SK-N-SH (cell line): ENCODE measurements around the gene CCDC192. TPM values are rescaled to one million over a fixed set of nuclear protein-coding genes. Genes with fewer than 3 reads are reported as not detected.

Source experiments
- CTCF ChIA-PET: fragments of 300-600, 350-600 bp; formaldehyde crosslinking; extraction: SDS; loops from one replicate; lab custom pipeline; 2021; lab: Yijun Ruan, JAX
- POLR2A ChIA-PET: fragments of 350-600 bp; sonication (Branson Sonifier 250); formaldehyde crosslinking; extraction: SDS; loops from one replicate; lab custom pipeline; 2020; ENCODE audit warnings: antibody characterized with exemption, inconsistent platforms; lab: Yijun Ruan, JAX
- DNase-seq: peaks from one replicate; pipeline ENCODE4 v3.0.0; 2012
- H2AFZ ChIP-seq: fragments of 200-600 bp; sonication (generic); 2 replicates; pipeline ENCODE4 v1.8.1; 2016; ENCODE audit warnings: antibody characterized with exemption, mild to moderate bottlenecking, low read depth
- H3F3A ChIP-seq: fragments of 200-600 bp; sonication (generic); replicated peaks from 2 replicates; pipeline ENCODE3; 2016; ENCODE audit warnings: antibody characterized with exemption, mild to moderate bottlenecking; ENCODE audit not compliant: insufficient read depth
- H3K27ac ChIP-seq, 2 experiments: fragments of 200-500 bp in 1 of 2; fragments of 200-600 bp in 1 of 2; sonication (Bioruptor generic) in 1 of 2; sonication (generic), shearing (Covaris generic) in 1 of 2; 2 replicates each; pipeline versions ENCODE4 v1.5.1 to v1.6.1; 2014 to 2016; ENCODE audit warnings: low read depth in 2 of 2, inconsistent platforms in 1 of 2, low read length in 1 of 2, mild to moderate bottlenecking in 1 of 2, mixed read lengths in 1 of 2
- H3K27me3 ChIP-seq: fragments of 200-600 bp; sonication (generic), shearing (Covaris generic); 2 replicates; pipeline ENCODE4 v1.6.1; 2016; ENCODE audit warnings: mixed run types; ENCODE audit not compliant: insufficient read depth
- H3K36me3 ChIP-seq, 2 experiments: fragments of 200-500 bp in 1 of 2; fragments of 200-600 bp in 1 of 2; sonication (Bioruptor generic) in 1 of 2; sonication (generic) in 1 of 2; replicated peaks in 1 of 2; 2 replicates each; pipeline versions ENCODE3 to v1.5.1; 2014 to 2016; ENCODE audit warnings: low read length in 1 of 2, mild to moderate bottlenecking in 1 of 2; ENCODE audit not compliant: insufficient read depth in 2 of 2, control insufficient read depth in 1 of 2
- H3K4me1 ChIP-seq, 2 experiments: fragments of 200-500 bp in 1 of 2; fragments of 200-600 bp in 1 of 2; sonication (Bioruptor generic) in 1 of 2; sonication (generic), shearing (Covaris generic) in 1 of 2; 2 replicates each; pipeline versions ENCODE4 v1.5.1 to v1.6.1; 2014 to 2016; ENCODE audit warnings: low read depth in 1 of 2, low read length in 1 of 2, mixed run types in 1 of 2; ENCODE audit not compliant: insufficient read depth in 2 of 2, control insufficient read depth in 1 of 2
- H3K4me2 ChIP-seq: fragments of 200-600 bp; sonication (generic), shearing (Covaris generic); 2 replicates; pipeline ENCODE4 v1.6.1; 2017; ENCODE audit warnings: mixed run types
- H3K4me3 ChIP-seq, 2 experiments: fragments of 200-500 bp in 1 of 2; fragments of 200-600 bp in 1 of 2; sonication (Bioruptor generic) in 1 of 2; sonication (generic), shearing (Covaris generic) in 1 of 2; 2 replicates each; pipeline versions ENCODE4 v1.5.1 to v1.8.1; 2014 to 2016; ENCODE audit warnings: low read depth in 2 of 2, inconsistent platforms in 1 of 2, low read length in 1 of 2, mild to moderate bottlenecking in 1 of 2, mixed read lengths in 1 of 2, moderate library complexity in 1 of 2
- H3K79me2 ChIP-seq: fragments of 200-600 bp; sonication (generic); 2 replicates; pipeline ENCODE4 v1.8.1; 2017; ENCODE audit warnings: mild to moderate bottlenecking; ENCODE audit not compliant: insufficient read depth
- H3K9ac ChIP-seq: fragments of 200-600 bp; sonication (generic); 2 replicates; pipeline ENCODE4 v1.6.1; 2017; ENCODE audit warnings: mixed run types
- H3K9me2 ChIP-seq: fragments of 200-600 bp; sonication (generic); 2 replicates; pipeline ENCODE4 v1.6.1; 2017; ENCODE audit warnings: mixed run types
- H3K9me3 ChIP-seq: fragments of 200-600 bp; sonication (generic); 2 replicates; pipeline ENCODE4 v1.6.1; 2017; ENCODE audit warnings: mixed run types, mild to moderate bottlenecking, moderate library complexity
- H4K20me1 ChIP-seq: fragments of 200-600 bp; sonication (generic); 2 replicates; pipeline ENCODE4 v1.6.1; 2017; ENCODE audit warnings: mild to moderate bottlenecking, mixed run types; ENCODE audit not compliant: insufficient read depth
- CTCF ChIP-seq: fragments of 200-600 bp; sonication (generic); IDR thresholded peaks from 2 replicates; pipeline ENCODE4 v1.6.1; 2017; ENCODE audit warnings: antibody characterized with exemption, mild to moderate bottlenecking, moderate library complexity
- EP300 ChIP-seq, 2 experiments: IDR thresholded peaks; 2 replicates each; pipeline versions ENCODE4 v1.4.0 to v1.6.1; 2012; ENCODE audit warnings: borderline replicate concordance in 1 of 2, low read depth in 1 of 2, low read length in 1 of 2
- EZH2phosphoT487 ChIP-seq: fragments of 200-600 bp; sonication (generic); IDR thresholded peaks from 2 replicates; pipeline ENCODE4 v1.6.1; 2017; ENCODE audit warnings: low read depth, mixed run types, mild to moderate bottlenecking, antibody characterized with exemption, moderate library complexity, borderline replicate concordance
- FOXJ3 ChIP-seq: sonication (generic); formaldehyde crosslinking; IDR thresholded peaks from 2 replicates; pipeline ENCODE4 v1.5.1; 2020; ENCODE audit warnings: mild to moderate bottlenecking, missing genetic modification reagents
- GATA2 ChIP-seq: sonication (generic); formaldehyde crosslinking; IDR thresholded peaks from 2 replicates; pipeline ENCODE4 v1.5.0; 2020; ENCODE audit warnings: mild to moderate bottlenecking, missing genetic modification reagents
- JUND ChIP-seq: IDR thresholded peaks from 2 replicates; pipeline ENCODE4 v1.4.0; 2012
- MEF2A ChIP-seq: IDR thresholded peaks from 2 replicates; pipeline ENCODE4 v1.4.0; 2012; ENCODE audit warnings: low read depth, borderline replicate concordance
- MXI1 ChIP-seq: IDR thresholded peaks from 2 replicates; pipeline ENCODE4 v1.6.1; 2012; ENCODE audit warnings: mild to moderate bottlenecking, low read depth, low read length, improper control_type of control experiment
- NRF1 ChIP-seq: IDR thresholded peaks from 2 replicates; pipeline ENCODE4 v1.6.1; 2012; ENCODE audit warnings: low read depth, mild to moderate bottlenecking, low read length
- PBX3 ChIP-seq: IDR thresholded peaks from 2 replicates; pipeline ENCODE4; 2012
- RAD21 ChIP-seq: IDR thresholded peaks from 2 replicates; pipeline ENCODE4 v1.6.1; 2012; ENCODE audit warnings: mild to moderate bottlenecking, low read length
- RCOR1 ChIP-seq: fragments of 150-350 bp; IDR thresholded peaks from 2 replicates; pipeline ENCODE4 v1.6.1; 2017; ENCODE audit warnings: antibody characterized with exemption, low read length
- REST ChIP-seq: IDR thresholded peaks from 2 replicates; pipeline ENCODE4 v1.6.1; 2012; ENCODE audit warnings: mild to moderate bottlenecking, low read depth, low read length, moderate library complexity
- RXRA ChIP-seq: IDR thresholded peaks from 2 replicates; pipeline ENCODE4 v1.4.0; 2012; ENCODE audit warnings: low read depth, mild to moderate bottlenecking, borderline replicate concordance
- SIN3A ChIP-seq: IDR thresholded peaks from 2 replicates; pipeline ENCODE4 v1.6.1; 2012; ENCODE audit warnings: low read depth, mild to moderate bottlenecking, low read length, moderate library complexity, borderline replicate concordance
- SMC3 ChIP-seq: IDR thresholded peaks from 2 replicates; pipeline ENCODE4 v1.6.1; 2012; ENCODE audit warnings: low read depth, low read length, improper control_type of control experiment
- TAF1 ChIP-seq: IDR thresholded peaks from 2 replicates; pipeline ENCODE4 v1.6.1; 2012; ENCODE audit warnings: low read depth, mild to moderate bottlenecking, low read length, moderate library complexity, borderline replicate concordance
- TCF12 ChIP-seq: IDR thresholded peaks from 2 replicates; pipeline ENCODE4 v1.4.0; 2012
- ZBTB33 ChIP-seq: IDR thresholded peaks from 2 replicates; pipeline ENCODE4 v1.4.0; 2012; ENCODE audit warnings: low read depth, borderline replicate concordance
- WGBS: methylation state at CpG from one replicate; pipeline ENCODE4 v1.1.6; 2017; ENCODE audit warnings: low lambda C conversion rate; 5-methylcytosine and 5-hydroxymethylcytosine counted together
- polyA plus RNA-seq, 3 experiments: library from polyadenylated mRNA; depleted of rRNA; stranded (reverse); fragments of >200 nt; gene quantifications; 2 replicates each; pipeline ENCODE4 v1.2.3, GENCODE V29; 2012

Gene CCDC192
- polyA plus RNA-seq, 1 of the 3 experiments (the other 2 are of a cell fraction) = not detected

- no peaks in the 10 kb centered on the region for H3K9me3 ChIP-seq
- TF ChIP-seq TCF12 (no peak), GATA2 (CRISPR knock-in tag) (no peak), NRF1 (no peak), ZBTB33 (no peak), MXI1 (no peak), PBX3 (no peak), RXRA (no peak), TAF1 (no peak), EZH2phosphoT487 (no peak), RAD21 (no peak), CTCF (no peak), FOXJ3 (no peak), RCOR1 (no peak), REST (no peak), SMC3 (no peak), SIN3A (no peak), EP300 (IDR thresholded peaks at IDR 0.05; ENCODE audit: borderline replicate concordance in 1 of 2, low read depth in 1 of 2, low read length in 1 of 2) (no peak), MEF2A (no peak), JUND (no peak)
- ChIA-PET CTCF (no interaction called here), POLR2A (no interaction called here)
- H3K4me3 ChIP-seq = no peak overlapping the region
- peaks cover 0 to 2% of the 10 kb centered on the region in 2 experiments; a peak in 1 of 4 replicates for H3K4me1 ChIP-seq
- 97% methylated on average over 4 of the region's 4 CpGs for WGBS
- no peaks in the 10 kb centered on the region for H3K27me3 ChIP-seq
- H3K36me3 ChIP-seq = peaks cover 0 to 4% of the 10 kb centered on the region in 2 experiments
- no peaks in the 10 kb centered on the region for H4K20me1 ChIP-seq
- no peaks in the 10 kb centered on the region for H3K9me2 ChIP-seq
- no peaks in the 10 kb centered on the region for H3K79me2 ChIP-seq
- H2AFZ ChIP-seq = no peak overlapping the region
- DNase-seq = no peak
- H3K27ac ChIP-seq = no peak overlapping the region
- H3K9ac ChIP-seq = no peak overlapping the region
- no peaks in the 10 kb centered on the region for H3F3A ChIP-seq
- no peak overlapping the region for H3K4me2 ChIP-seq
These were observed 248.6 kb downstream of the CCDC192 start for GRCh38 chr5:127951791-127952190.
